HepG2 (cell line): Measurements from ENCODE around the gene GRHPR. TPM values are rescaled to one million over a fixed set of nuclear protein-coding genes. Genes with fewer than 3 reads are reported as not detected.

Experiments used
- ATF3 ChIP-seq: sonication (generic); formaldehyde crosslinking; IDR thresholded peaks from 2 replicates; pipeline ENCODE4 v1.4.0; 2020; ENCODE audit warnings: missing genetic modification reagents
- BORCS8-MEF2B ChIP-seq: sonication (generic); formaldehyde crosslinking; IDR thresholded peaks from 2 replicates; pipeline ENCODE4 v1.8.0; 2022; ENCODE audit warnings: mild to moderate bottlenecking, missing genetic modification reagents
- HOXA9 ChIP-seq: sonication (generic); formaldehyde crosslinking; IDR thresholded peaks from 2 replicates; pipeline ENCODE4 v1.8.1; 2022; ENCODE audit warnings: missing genetic modification reagents, mild to moderate bottlenecking, moderate library complexity, borderline replicate concordance
- IRF9 ChIP-seq: sonication (generic); formaldehyde crosslinking; IDR thresholded peaks from 2 replicates; pipeline ENCODE4 v1.8.0; 2022; ENCODE audit warnings: missing genetic modification reagents, mild to moderate bottlenecking, borderline replicate concordance
- POLR2G ChIP-seq: fragments of 200-400 bp; formaldehyde crosslinking; IDR thresholded peaks from 2 replicates; pipeline ENCODE4 v1.6.1; 2018; ENCODE audit warnings: mild to moderate bottlenecking, low read depth, low read length, moderate library complexity
- REL ChIP-seq: sonication (generic); formaldehyde crosslinking; conservative IDR thresholded peaks from 2 replicates; pipeline ENCODE4 v1.8.0; 2022; ENCODE audit warnings: mild to moderate bottlenecking, missing genetic modification reagents, moderate library complexity
- RFX3 ChIP-seq: IDR thresholded peaks from 2 replicates; pipeline ENCODE4 v1.6.1; 2016; ENCODE audit warnings: missing biosample characterization, missing genetic modification reagents
- SMAD3 ChIP-seq: sonication (generic); formaldehyde crosslinking; IDR thresholded peaks from 2 replicates; pipeline ENCODE4 v1.4.0; 2020; ENCODE audit warnings: missing genetic modification reagents
- SNAPC2 ChIP-seq: sonication (generic); formaldehyde crosslinking; IDR thresholded peaks from 2 replicates; pipeline ENCODE4 v1.8.1; 2022; ENCODE audit warnings: mild to moderate bottlenecking, missing genetic modification reagents
- SNAPC5 ChIP-seq: sonication (generic); formaldehyde crosslinking; IDR thresholded peaks from 2 replicates; pipeline ENCODE4 v1.8.1; 2023; ENCODE audit warnings: mild to moderate bottlenecking, missing genetic modification reagents, borderline replicate concordance
- SP140L ChIP-seq: sonication (generic); formaldehyde crosslinking; IDR thresholded peaks from 2 replicates; pipeline ENCODE4 v1.4.0; 2020; ENCODE audit warnings: missing genetic modification reagents, borderline replicate concordance
- SP2 ChIP-seq: sonication (generic); formaldehyde crosslinking; IDR thresholded peaks from 2 replicates; pipeline ENCODE4 v1.5.1; 2020; ENCODE audit warnings: mild to moderate bottlenecking, missing genetic modification reagents
- TSC22D2 ChIP-seq: sonication (generic); formaldehyde crosslinking; IDR thresholded peaks from 2 replicates; pipeline ENCODE4 v1.5.1; 2020; ENCODE audit warnings: missing genetic modification reagents, mild to moderate bottlenecking, borderline replicate concordance
- ZFP90 ChIP-seq: sonication (generic); formaldehyde crosslinking; IDR thresholded peaks from 2 replicates; pipeline ENCODE4 v1.8.0; 2022; ENCODE audit warnings: missing genetic modification reagents, mild to moderate bottlenecking, inconsistent platforms, borderline replicate concordance
- ZNF205 ChIP-seq: IDR thresholded peaks from 2 replicates; pipeline ENCODE4 v1.6.1; 2018; ENCODE audit warnings: missing biosample characterization, missing genetic modification reagents
- ZNF441 ChIP-seq: sonication (generic); formaldehyde crosslinking; IDR thresholded peaks from 2 replicates; pipeline ENCODE4 v1.7.0; 2021; ENCODE audit warnings: missing genetic modification reagents, borderline replicate concordance
- ZNF503 ChIP-seq: sonication (generic); formaldehyde crosslinking; IDR thresholded peaks from 2 replicates; pipeline ENCODE4 v1.4.0; 2020; ENCODE audit warnings: missing genetic modification reagents
- polyA plus RNA-seq, 8 experiments: library from polyadenylated mRNA; depleted of rRNA in 3 of 8; stranded (reverse) in 7 of 8; unstranded in 1 of 8; fragments of >200 nt; fragmentation: Illumina TruSeq in 4 of 8; extraction: Trizol in 4 of 8; gene quantifications; 2 replicates each; pipeline versions ENCODE4 v1.2.1 to v1.2.3, GENCODE V29; 2011 to 2016; ENCODE audit warnings: low read depth in 4 of 8, missing spikeins in 1 of 8, mixed read lengths in 1 of 8; ENCODE audit not compliant: insufficient read depth in 1 of 8
- total RNA-seq, 5 experiments: library from RNA; depleted of rRNA; stranded (reverse); fragments of >200 nt; fragmentation: Illumina TruSeq; extraction: Trizol; gene quantifications; 2 replicates each; pipeline ENCODE4 v1.2.3, GENCODE V29; 2016; ENCODE audit warnings: low read depth in 1 of 5
- TF ChIP-seq, protein P1 (sequence below): sonication (generic); formaldehyde crosslinking; IDR thresholded peaks from 2 replicates; pipeline ENCODE4 v1.5.1; 2020; ENCODE audit warnings: missing genetic modification reagents, mild to moderate bottlenecking, borderline replicate concordance
- TF ChIP-seq, protein P2 (sequence below): sonication (generic); formaldehyde crosslinking; IDR thresholded peaks from 2 replicates; pipeline ENCODE4 v1.5.0; 2020; ENCODE audit warnings: missing genetic modification reagents
- TF ChIP-seq, protein P3 (sequence below): sonication (generic); formaldehyde crosslinking; IDR thresholded peaks from 2 replicates; pipeline ENCODE4 v1.4.0; 2020; ENCODE audit warnings: low read depth, mild to moderate bottlenecking, missing genetic modification reagents

The GRHPR gene
- total and polyA plus RNA-seq, 2 of the 13 experiments (the other 11 are each of a cell fraction or from before 2014, with no cell fraction given): 113 to 115 TPM

- TF ChIP-seq, protein P1, sequence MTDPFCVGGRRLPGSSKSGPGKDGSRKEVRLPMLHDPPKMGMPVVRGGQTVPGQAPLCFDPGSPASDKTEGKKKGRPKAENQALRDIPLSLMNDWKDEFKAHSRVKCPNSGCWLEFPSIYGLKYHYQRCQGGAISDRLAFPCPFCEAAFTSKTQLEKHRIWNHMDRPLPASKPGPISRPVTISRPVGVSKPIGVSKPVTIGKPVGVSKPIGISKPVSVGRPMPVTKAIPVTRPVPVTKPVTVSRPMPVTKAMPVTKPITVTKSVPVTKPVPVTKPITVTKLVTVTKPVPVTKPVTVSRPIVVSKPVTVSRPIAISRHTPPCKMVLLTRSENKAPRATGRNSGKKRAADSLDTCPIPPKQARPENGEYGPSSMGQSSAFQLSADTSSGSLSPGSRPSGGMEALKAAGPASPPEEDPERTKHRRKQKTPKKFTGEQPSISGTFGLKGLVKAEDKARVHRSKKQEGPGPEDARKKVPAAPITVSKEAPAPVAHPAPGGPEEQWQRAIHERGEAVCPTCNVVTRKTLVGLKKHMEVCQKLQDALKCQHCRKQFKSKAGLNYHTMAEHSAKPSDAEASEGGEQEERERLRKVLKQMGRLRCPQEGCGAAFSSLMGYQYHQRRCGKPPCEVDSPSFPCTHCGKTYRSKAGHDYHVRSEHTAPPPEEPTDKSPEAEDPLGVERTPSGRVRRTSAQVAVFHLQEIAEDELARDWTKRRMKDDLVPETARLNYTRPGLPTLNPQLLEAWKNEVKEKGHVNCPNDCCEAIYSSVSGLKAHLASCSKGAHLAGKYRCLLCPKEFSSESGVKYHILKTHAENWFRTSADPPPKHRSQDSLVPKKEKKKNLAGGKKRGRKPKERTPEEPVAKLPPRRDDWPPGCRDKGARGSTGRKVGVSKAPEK: no peak
- TF ChIP-seq HOXA9: no peak
- TF ChIP-seq SNAPC5 (CRISPR knock-in tag): no peak
- TF ChIP-seq POLR2G: peak; percentile 88
- peak; percentile 13; the same call in 1 of the 2 replicates for TF ChIP-seq SNAPC2
- TF ChIP-seq SP140L (CRISPR knock-in tag): no peak
- TF ChIP-seq ZNF441 (CRISPR knock-in tag): peak; percentile 33; the same call in 1 of the 2 replicates
- TF ChIP-seq, protein P2, sequence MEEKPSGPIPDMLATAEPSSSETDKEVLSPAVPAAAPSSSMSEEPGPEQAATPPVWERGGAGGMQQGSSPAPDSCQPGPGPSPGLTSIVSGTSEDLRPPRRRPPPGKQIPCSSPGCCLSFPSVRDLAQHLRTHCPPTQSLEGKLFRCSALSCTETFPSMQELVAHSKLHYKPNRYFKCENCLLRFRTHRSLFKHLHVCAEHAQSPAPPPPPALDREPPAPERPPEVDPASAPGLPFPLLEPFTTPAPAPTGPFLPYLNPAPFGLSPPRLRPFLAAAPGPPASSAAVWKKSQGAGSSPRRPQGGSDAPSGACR (CRISPR knock-in tag): no peak; the same call in 1 of the 2 replicates
- peak; percentile 46; the same call in 1 of the 2 replicates for TF ChIP-seq BORCS8-MEF2B
- peak; percentile 12; the same call in 1 of the 2 replicates for TF ChIP-seq ZFP90 (CRISPR knock-in tag)
- TF ChIP-seq SP2: peak; percentile 70
- TF ChIP-seq, protein P3, sequence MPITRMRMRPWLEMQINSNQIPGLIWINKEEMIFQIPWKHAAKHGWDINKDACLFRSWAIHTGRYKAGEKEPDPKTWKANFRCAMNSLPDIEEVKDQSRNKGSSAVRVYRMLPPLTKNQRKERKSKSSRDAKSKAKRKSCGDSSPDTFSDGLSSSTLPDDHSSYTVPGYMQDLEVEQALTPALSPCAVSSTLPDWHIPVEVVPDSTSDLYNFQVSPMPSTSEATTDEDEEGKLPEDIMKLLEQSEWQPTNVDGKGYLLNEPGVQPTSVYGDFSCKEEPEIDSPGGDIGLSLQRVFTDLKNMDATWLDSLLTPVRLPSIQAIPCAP: no peak
- peak; percentile 37; the same call in 1 of the 2 replicates for TF ChIP-seq ZNF503 (CRISPR knock-in tag)
- no peak for TF ChIP-seq ZNF205 (CRISPR knock-in tag)
- TF ChIP-seq REL (CRISPR knock-in tag): no peak
- TF ChIP-seq IRF9: peak; percentile 83; the same call in 1 of the 2 replicates
- TF ChIP-seq ATF3 (CRISPR knock-in tag): no peak; the same call in 1 of the 2 replicates
- no peak for TF ChIP-seq TSC22D2
- no peak for TF ChIP-seq RFX3 (CRISPR knock-in tag)
- peak; percentile 73; the same call in 1 of the 2 replicates for TF ChIP-seq SMAD3
Observed at GRCh38 chr9:37485389-37486255, 63.1 kb downstream of the GRHPR start, which contains the start of gene POLR1E (continued).
